Measurements from ENCODE around the gene EIF5A. TPM values are rescaled to one million over a fixed set of nuclear protein-coding genes. Genes with fewer than 3 reads are reported as not detected.

EIF5A gene
- total RNA-seq, 4 donors from 2014 or later = 115 to 384 (median 273) TPM

- intact Hi-C loops (cut with DNase I; ENCODE audit: low total_unique reads) (no loop called here), in situ Hi-C loops (cut with MboI; ENCODE audit: low sequenced_read_pairs in 4 of 4) (no loop called here)
- no peaks in the 10 kb centered on the region for H3K9me3 ChIP-seq
- peak within 1 kb of the TSS; percentile 95 to 100 (median 98) for H3K27ac ChIP-seq
- TF ChIP-seq POLR2A (IDR thresholded peaks at IDR 0.05) = peak in 1 of 2 donors; percentile 6
- TF ChIP-seq CTCF (IDR thresholded peaks at IDR 0.05 in 4 of 5, conservative IDR thresholded peaks at IDR 0.05 in 1 of 5) = no peak
- peaks cover 47 to 57% of the 10 kb centered on the region in 2 donors for H3K4me1 ChIP-seq
- no peaks in the 10 kb centered on the region for H3K36me3 ChIP-seq
- H3K4me3 ChIP-seq = peak within 1 kb of the TSS; percentile 39 to 52 (median 48)
- peak; percentile 77 to 92 for DNase-seq
- peak; percentile 29 to 31 for ATAC-seq
- H3K27me3 ChIP-seq = no peaks in the 10 kb centered on the region
Observed at GRCh38 chr17:7294614-7295153, 12.7 kb upstream of the EIF5A start, which contains the start of gene YBX2. YBX2 (minus strand) TSS chr17:7294639; CDS start chr17:7294500, 139 bp downstream.

- Histone ChIP-seq H3K4me3 (peak overlapping the region; percentile 39 to 52 (median 46)), H3K4me1 (peaks cover 47 to 53% of the 10 kb centered on the region in 2 donors), H3K27me3 (no peaks in the 10 kb centered on the region), H3K36me3 (no peaks in the 10 kb centered on the region), H3K9me3 (no peaks in the 10 kb centered on the region), H3K27ac (peak overlapping the region; percentile 95 to 100 (median 98))
- intact Hi-C loops (cut with DNase I; ENCODE audit: low total_unique reads) (loop anchor here (1.0 kb wide), 2 partner anchors 15 to 76 kb away; partner anchors contain the start of genes ACADVL and DLG4), in situ Hi-C loops (cut with MboI; ENCODE audit: low sequenced_read_pairs in 4 of 4) (no loop called here)
- no peak for ATAC-seq
- TF ChIP-seq POLR2A (IDR thresholded peaks at IDR 0.05) = no peak
- TF ChIP-seq CTCF (IDR thresholded peaks at IDR 0.05 in 4 of 5, conservative IDR thresholded peaks at IDR 0.05 in 1 of 5) = peak in 1 of 5 experiments; percentile 5
- peak in 1 of 2 donors; percentile 50 for DNase-seq
Observed at GRCh38 chr17:7295230-7296180, 11.9 kb upstream of the EIF5A start.

- Histone ChIP-seq H3K27me3 (no peaks in the 10 kb centered on the region), H3K4me1 (peaks cover 45 to 46% of the 10 kb centered on the region in 2 donors), H3K27ac (peak overlapping the region; percentile 95 to 100 (median 98)), H3K36me3 (no peaks in the 10 kb centered on the region), H3K4me3 (peak overlapping the region; percentile 25 to 30 (median 28)), H3K9me3 (no peaks in the 10 kb centered on the region)
- peak; percentile 91 to 100 (median 99) for TF ChIP-seq CTCF (IDR thresholded peaks at IDR 0.05 in 4 of 5, conservative IDR thresholded peaks at IDR 0.05 in 1 of 5)
- peak; percentile 74 to 80 for TF ChIP-seq POLR2A (IDR thresholded peaks at IDR 0.05)
- peak; percentile 85 to 91 for DNase-seq
- in situ Hi-C loops (cut with MboI; ENCODE audit: low sequenced_read_pairs in 4 of 4) = no loop called here
- peak; percentile 55 to 58 for ATAC-seq
- intact Hi-C loops (cut with DNase I; ENCODE audit: low total_unique reads) = loop anchor here (1.0 kb wide), 2 partner anchors 16 to 77 kb away; partner anchors contain the start of genes ACADVL and DLG4
Observed at GRCh38 chr17:7296189-7296861, 11.1 kb upstream of the EIF5A start.

DNA sequence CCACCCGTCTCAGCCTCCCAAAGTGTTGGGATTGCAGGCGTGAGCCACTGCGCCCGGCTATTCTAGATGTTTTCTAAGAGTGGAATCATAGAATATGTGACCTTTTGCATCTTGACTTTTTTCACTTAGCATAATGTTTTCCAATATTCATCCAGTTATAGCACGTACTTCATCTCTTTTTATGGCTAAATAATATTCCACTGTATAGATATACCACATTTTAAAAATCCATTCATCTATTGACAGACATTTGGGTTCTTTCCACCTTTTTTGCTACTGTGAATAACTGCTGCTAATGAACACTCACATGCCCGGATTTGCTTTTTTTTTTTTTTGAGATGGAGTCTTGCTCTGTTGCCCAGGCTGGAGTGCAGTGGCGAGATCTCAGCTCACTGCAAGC is 3.2 kb upstream of the EIF5A start:
- H3K4me3 ChIP-seq = no peak overlapping the region
- H3K27ac ChIP-seq = no peak overlapping the region
- H3K27me3 ChIP-seq = no peaks in the 10 kb centered on the region
- ATAC-seq = no peak
- no peaks in the 10 kb centered on the region for H3K9me3 ChIP-seq
- in situ Hi-C loops (cut with MboI; ENCODE audit: low sequenced_read_pairs in 4 of 4) = loop anchor here in 1 of 4 donors (10.0 kb wide), 1 partner anchor 49 kb away; the partner anchor contains the start of genes CTDNEP1 and ELP5
- no peak for DNase-seq
- peaks cover 4 to 7% of the 10 kb centered on the region in 2 donors for H3K4me1 ChIP-seq
- intact Hi-C loops (cut with DNase I; ENCODE audit: low total_unique reads) = loop anchor here (10.0 kb wide), 1 partner anchor 541 kb away; no protein-coding TSS in a partner anchor
- TF ChIP-seq CTCF (IDR thresholded peaks at IDR 0.05 in 4 of 5, conservative IDR thresholded peaks at IDR 0.05 in 1 of 5) = no peak
- no peak for TF ChIP-seq POLR2A (IDR thresholded peaks at IDR 0.05)
- no peaks in the 10 kb centered on the region for H3K36me3 ChIP-seq

All from gastrocnemius medialis (tissue), 4 donors.